ENCODE results near the gene NAA40. TPM values are rescaled to one million over a fixed set of nuclear protein-coding genes. Genes with fewer than 3 reads are reported as not detected.

The NAA40 gene
- polyA plus RNA-seq, 1 donor from 2014 or later: 66.7 TPM

DNA sequence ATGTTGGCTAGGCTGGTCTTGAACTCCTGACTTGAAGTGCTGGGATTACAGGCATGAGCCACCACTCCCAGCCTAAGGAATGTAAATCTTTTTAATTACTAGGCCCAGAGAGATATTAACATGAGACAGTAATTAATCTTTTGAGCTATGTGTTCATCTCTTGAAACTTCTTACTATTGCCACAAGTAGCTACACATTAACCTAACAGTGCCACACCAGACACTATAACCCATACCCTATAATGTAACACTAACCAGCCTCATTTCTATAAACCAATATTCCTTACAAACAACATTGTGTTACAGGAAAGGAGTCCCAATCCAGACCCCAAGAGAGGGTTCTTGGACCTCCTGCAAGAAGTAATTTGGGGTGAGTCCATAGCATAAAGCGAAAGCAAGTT, 27.6 kb downstream of the NAA40 start:
- Histone ChIP-seq H3K36me3 (ENCODE audit: insufficient read depth, low read length) (no peaks in the 10 kb centered on the region), H3K79me2 (replicated peaks; ENCODE audit: insufficient read depth, low read length) (no peaks in the 10 kb centered on the region), H3K27ac (ENCODE audit: low read length) (no peak overlapping the region), H3K4me3 (ENCODE audit: low read length) (no peak overlapping the region), H3K9me3 (ENCODE audit: low read length) (no peaks in the 10 kb centered on the region), H2AFZ (ENCODE audit: low read depth, low read length) (no peak overlapping the region), H3F3A (ENCODE audit: insufficient read depth, low read length, poor library complexity, severe bottlenecking) (no peaks in the 10 kb centered on the region), H4K20me1 (ENCODE audit: insufficient read depth) (no peaks in the 10 kb centered on the region), H3K4me2 (ENCODE audit: low read length) (no peak overlapping the region), H3K9me2 (ENCODE audit: insufficient read depth, low read length) (no peaks in the 10 kb centered on the region), H3K27me3 (ENCODE audit: insufficient read depth, low read depth, low read length) (no peaks in the 10 kb centered on the region), H3K9ac (ENCODE audit: low read length) (no peak overlapping the region)
- TF ChIP-seq POLR2AphosphoS5 (IDR thresholded peaks at IDR 0.05) (no peak), RAD21 (conservative IDR thresholded peaks at IDR 0.05) (no peak), EP300 (conservative IDR thresholded peaks at IDR 0.05; ENCODE audit: poor library complexity, severe bottlenecking) (no peak), MXI1 (conservative IDR thresholded peaks at IDR 0.05; ENCODE audit: poor library complexity, severe bottlenecking) (no peak), TAF1 (IDR thresholded peaks at IDR 0.05; ENCODE audit: low read depth) (no peak), EZH2 (IDR thresholded peaks at IDR 0.05; ENCODE audit: borderline replicate concordance, insufficient read depth, low read length, poor library complexity, severe bottlenecking) (no peak)
- TF ChIP-seq, protein P1, sequence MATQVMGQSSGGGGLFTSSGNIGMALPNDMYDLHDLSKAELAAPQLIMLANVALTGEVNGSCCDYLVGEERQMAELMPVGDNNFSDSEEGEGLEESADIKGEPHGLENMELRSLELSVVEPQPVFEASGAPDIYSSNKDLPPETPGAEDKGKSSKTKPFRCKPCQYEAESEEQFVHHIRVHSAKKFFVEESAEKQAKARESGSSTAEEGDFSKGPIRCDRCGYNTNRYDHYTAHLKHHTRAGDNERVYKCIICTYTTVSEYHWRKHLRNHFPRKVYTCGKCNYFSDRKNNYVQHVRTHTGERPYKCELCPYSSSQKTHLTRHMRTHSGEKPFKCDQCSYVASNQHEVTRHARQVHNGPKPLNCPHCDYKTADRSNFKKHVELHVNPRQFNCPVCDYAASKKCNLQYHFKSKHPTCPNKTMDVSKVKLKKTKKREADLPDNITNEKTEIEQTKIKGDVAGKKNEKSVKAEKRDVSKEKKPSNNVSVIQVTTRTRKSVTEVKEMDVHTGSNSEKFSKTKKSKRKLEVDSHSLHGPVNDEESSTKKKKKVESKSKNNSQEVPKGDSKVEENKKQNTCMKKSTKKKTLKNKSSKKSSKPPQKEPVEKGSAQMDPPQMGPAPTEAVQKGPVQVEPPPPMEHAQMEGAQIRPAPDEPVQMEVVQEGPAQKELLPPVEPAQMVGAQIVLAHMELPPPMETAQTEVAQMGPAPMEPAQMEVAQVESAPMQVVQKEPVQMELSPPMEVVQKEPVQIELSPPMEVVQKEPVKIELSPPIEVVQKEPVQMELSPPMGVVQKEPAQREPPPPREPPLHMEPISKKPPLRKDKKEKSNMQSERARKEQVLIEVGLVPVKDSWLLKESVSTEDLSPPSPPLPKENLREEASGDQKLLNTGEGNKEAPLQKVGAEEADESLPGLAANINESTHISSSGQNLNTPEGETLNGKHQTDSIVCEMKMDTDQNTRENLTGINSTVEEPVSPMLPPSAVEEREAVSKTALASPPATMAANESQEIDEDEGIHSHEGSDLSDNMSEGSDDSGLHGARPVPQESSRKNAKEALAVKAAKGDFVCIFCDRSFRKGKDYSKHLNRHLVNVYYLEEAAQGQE (IDR thresholded peaks at IDR 0.05; ENCODE audit: borderline replicate concordance): no peak
- TF ChIP-seq, protein P2, sequence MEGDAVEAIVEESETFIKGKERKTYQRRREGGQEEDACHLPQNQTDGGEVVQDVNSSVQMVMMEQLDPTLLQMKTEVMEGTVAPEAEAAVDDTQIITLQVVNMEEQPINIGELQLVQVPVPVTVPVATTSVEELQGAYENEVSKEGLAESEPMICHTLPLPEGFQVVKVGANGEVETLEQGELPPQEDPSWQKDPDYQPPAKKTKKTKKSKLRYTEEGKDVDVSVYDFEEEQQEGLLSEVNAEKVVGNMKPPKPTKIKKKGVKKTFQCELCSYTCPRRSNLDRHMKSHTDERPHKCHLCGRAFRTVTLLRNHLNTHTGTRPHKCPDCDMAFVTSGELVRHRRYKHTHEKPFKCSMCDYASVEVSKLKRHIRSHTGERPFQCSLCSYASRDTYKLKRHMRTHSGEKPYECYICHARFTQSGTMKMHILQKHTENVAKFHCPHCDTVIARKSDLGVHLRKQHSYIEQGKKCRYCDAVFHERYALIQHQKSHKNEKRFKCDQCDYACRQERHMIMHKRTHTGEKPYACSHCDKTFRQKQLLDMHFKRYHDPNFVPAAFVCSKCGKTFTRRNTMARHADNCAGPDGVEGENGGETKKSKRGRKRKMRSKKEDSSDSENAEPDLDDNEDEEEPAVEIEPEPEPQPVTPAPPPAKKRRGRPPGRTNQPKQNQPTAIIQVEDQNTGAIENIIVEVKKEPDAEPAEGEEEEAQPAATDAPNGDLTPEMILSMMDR (IDR thresholded peaks at IDR 0.05; ENCODE audit: poor library complexity, severe bottlenecking): no peak

DNA sequence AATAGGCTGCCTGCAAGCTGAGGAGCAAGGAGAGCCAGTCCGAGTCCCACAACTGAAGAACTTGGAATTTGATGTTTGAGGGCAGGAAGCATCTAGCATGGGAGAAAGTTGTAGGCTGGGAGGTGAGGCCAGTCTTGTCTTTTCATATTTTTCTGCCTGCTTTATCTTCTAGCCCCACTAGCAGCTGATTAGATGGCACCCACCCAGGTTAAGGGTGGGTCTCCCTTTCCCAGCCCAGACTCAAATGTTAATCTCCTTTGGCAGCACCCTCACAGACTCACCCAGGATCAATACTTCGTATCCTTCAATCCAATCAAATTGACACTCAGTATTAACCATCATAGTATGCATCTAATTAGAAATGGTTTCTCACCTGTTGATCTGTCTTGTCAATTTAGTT, 30.7 kb downstream of the NAA40 start:
- TF ChIP-seq, protein P2 (IDR thresholded peaks at IDR 0.05; ENCODE audit: poor library complexity, severe bottlenecking): no peak
- TF ChIP-seq TAF1 (IDR thresholded peaks at IDR 0.05; ENCODE audit: low read depth) (no peak), RAD21 (conservative IDR thresholded peaks at IDR 0.05) (no peak), EP300 (conservative IDR thresholded peaks at IDR 0.05; ENCODE audit: poor library complexity, severe bottlenecking) (no peak)
- Histone ChIP-seq H4K20me1 (ENCODE audit: insufficient read depth) (no peaks in the 10 kb centered on the region), H3K27me3 (ENCODE audit: insufficient read depth, low read depth, low read length) (no peaks in the 10 kb centered on the region), H2AFZ (ENCODE audit: low read depth, low read length) (no peak overlapping the region), H3K9me2 (ENCODE audit: insufficient read depth, low read length) (no peaks in the 10 kb centered on the region), H3K79me2 (replicated peaks; ENCODE audit: insufficient read depth, low read length) (no peaks in the 10 kb centered on the region), H3K36me3 (ENCODE audit: insufficient read depth, low read length) (no peaks in the 10 kb centered on the region), H3F3A (ENCODE audit: insufficient read depth, low read length, poor library complexity, severe bottlenecking) (no peaks in the 10 kb centered on the region), H3K4me3 (ENCODE audit: low read length) (no peak overlapping the region), H3K27ac (ENCODE audit: low read length) (no peak overlapping the region), H3K9me3 (ENCODE audit: low read length) (no peaks in the 10 kb centered on the region), H3K4me2 (ENCODE audit: low read length) (no peak overlapping the region), H3K9ac (ENCODE audit: low read length) (no peak overlapping the region)
